ENCODE data around the gene TRPV4. TPM values are rescaled to one million over a fixed set of nuclear protein-coding genes. Genes with fewer than 3 reads are reported as not detected.

The TRPV4 gene
- total RNA-seq, 4 donors from 2014 or later = 2.8 to 7.5 (median 4.8) TPM

DNA sequence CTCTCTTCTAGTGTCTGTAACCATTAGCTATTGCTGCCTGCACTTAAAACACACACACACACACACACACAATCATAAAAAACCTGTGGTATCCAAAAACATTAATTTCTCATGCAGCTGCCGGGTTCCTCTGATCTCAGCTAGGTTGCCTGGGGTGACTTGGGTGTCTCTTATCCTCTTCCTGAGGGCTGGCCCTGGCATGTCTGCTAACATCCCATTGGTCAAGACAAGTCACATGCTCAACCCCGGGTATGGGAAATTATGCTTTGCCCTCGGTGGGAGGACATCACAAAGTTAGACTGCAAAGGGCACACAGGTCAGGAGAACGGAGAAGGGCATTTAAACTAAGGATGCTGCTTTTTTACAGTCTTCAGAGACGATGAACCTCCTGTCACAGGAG is 55.7 kb downstream of the TRPV4 start:
- Histone ChIP-seq H3K9me3 (peaks cover 0 to 12% (median 3%) of the 10 kb centered on the region in 3 donors), H3K27ac (no peak overlapping the region), H3K4me1 (peaks cover 0 to 15% (median 6%) of the 10 kb centered on the region in 3 donors), H3K36me3 (no peaks in the 10 kb centered on the region), H3K27me3 (peaks cover 0 to 3% (median 0%) of the 10 kb centered on the region in 4 donors), H3K4me3 (no peak overlapping the region)
- DNase-seq = no peak
- 26 to 31% methylated on average over 4 to 5 of the region's 5 CpGs for WGBS, 2 donors
- TF ChIP-seq POLR2A (IDR thresholded peaks at IDR 0.05) (no peak), CTCF (IDR thresholded peaks at IDR 0.05) (no peak)
- intact Hi-C loops (cut with DNase I) = loop anchor here (10.0 kb wide), 1 partner anchor 353 kb away; no protein-coding TSS in a partner anchor

- H3K9me3 ChIP-seq = peaks cover 0 to 12% (median 3%) of the 10 kb centered on the region in 3 donors
- no peak for DNase-seq
- peaks cover 0 to 15% (median 6%) of the 10 kb centered on the region in 3 donors for H3K4me1 ChIP-seq
- H3K4me3 ChIP-seq = no peak overlapping the region
- TF ChIP-seq CTCF (IDR thresholded peaks at IDR 0.05) (no peak), POLR2A (IDR thresholded peaks at IDR 0.05) (no peak)
- H3K27ac ChIP-seq = no peak overlapping the region
- no peaks in the 10 kb centered on the region for H3K36me3 ChIP-seq
- intact Hi-C loops (cut with DNase I) = loop anchor here (10.0 kb wide), 1 partner anchor 352 kb away; no protein-coding TSS in a partner anchor
- 83 to 85% methylated on average over 9 of the region's 9 CpGs for WGBS, 2 donors
- peaks cover 0 to 3% (median 0%) of the 10 kb centered on the region in 4 donors for H3K27me3 ChIP-seq
Observed at GRCh38 chr12:109776624-109777023, 56.6 kb downstream of the TRPV4 start.

DNA sequence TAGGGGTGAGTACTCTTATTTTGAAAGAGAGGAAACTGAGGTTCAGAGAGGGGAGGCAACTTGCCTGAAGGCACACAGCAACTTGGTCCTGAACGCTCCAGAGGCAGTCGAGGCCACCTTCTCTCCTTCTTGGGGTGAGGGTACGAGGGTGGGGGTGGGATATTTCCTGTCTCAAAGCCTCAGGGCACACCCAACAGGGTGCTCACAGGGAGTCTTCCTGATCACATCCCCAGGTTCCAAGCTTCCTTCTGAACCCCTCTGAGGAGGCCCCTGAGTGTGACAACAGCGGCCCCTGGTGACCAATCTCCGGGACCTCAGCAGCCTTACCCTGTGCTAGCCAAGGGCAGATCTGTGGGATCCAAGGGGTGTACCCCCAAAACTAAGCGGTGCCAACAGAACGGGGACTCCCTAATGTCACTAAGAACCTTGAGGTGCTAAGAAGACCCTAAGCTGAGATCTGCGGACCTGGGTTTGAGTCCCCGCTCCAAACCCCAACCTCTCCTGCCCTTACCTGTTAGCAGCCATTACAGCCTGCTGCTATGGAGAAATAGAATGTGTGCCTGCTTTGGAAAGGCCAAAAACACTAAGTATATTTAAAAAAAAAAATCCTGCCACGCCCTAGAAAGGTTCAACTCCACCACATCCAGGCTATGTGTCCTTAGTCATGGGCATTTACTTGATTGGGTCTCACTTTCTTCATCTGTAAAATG is 57.9 kb downstream of the TRPV4 start:
- WGBS, 2 donors = 8 to 32% methylated on average over 4 to 6 of the region's 10 CpGs

DNA sequence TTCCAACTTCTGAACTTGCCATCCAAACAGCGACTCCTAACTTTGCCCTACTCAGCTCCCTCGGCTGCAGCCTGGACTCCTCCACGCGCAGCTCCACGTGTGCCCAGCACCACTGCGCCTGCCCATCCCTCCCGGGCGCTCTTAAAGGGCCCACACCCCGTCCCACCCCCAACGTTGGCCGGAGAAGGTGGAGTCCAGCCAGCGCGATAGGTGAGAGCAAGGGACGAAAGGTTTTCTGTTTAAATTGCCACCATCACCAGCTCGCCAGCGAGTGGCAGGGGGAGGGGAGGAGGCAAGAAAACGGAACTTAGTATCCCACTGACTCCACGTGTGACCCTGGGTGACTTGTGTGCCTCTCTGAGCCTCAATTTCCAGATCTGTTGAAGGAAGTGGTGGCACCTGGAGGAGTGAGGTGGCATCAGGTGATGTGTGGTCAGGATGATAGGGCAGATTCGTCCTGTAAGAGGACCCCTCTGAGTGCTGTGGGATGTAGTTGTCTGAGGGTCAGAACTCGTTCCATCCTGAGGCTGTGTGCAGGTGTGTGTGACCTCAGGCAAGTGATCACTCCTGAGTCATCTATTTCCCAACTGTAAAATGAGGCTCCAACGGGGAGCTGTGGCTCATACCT is 59.7 kb downstream of the TRPV4 start:
- WGBS, 2 donors = 17 to 19% methylated on average over 3 to 15 of the region's 21 CpGs
- TF ChIP-seq CTCF (IDR thresholded peaks at IDR 0.05) = no peak
- TF ChIP-seq POLR2A (IDR thresholded peaks at IDR 0.05) = no peak
- DNase-seq = no peak
- H3K36me3 ChIP-seq = no peaks in the 10 kb centered on the region
- H3K4me1 ChIP-seq = peaks cover 0 to 15% (median 6%) of the 10 kb centered on the region in 3 donors
- intact Hi-C loops (cut with DNase I) = loop anchor here (5.0 to 10.0 kb wide), 3 partner anchors 176 to 349 kb away; no protein-coding TSS in a partner anchor
- no peak overlapping the region for H3K27ac ChIP-seq
- peaks cover 0 to 2% (median 0%) of the 10 kb centered on the region in 3 donors for H3K9me3 ChIP-seq
- peaks cover 0 to 3% (median 0%) of the 10 kb centered on the region in 4 donors for H3K27me3 ChIP-seq
- peak overlapping the region in 1 of 4 donors; percentile 38 for H3K4me3 ChIP-seq

More for the DNA sequence above, 57.9 kb downstream of the TRPV4 start:
- Histone ChIP-seq H3K9me3 (peaks cover 0 to 12% (median 3%) of the 10 kb centered on the region in 3 donors), H3K4me3 (no peak overlapping the region), H3K27ac (no peak overlapping the region), H3K27me3 (peaks cover 0 to 3% (median 0%) of the 10 kb centered on the region in 4 donors), H3K4me1 (peaks cover 0 to 15% (median 6%) of the 10 kb centered on the region in 3 donors), H3K36me3 (no peaks in the 10 kb centered on the region)
- no peak for DNase-seq
- TF ChIP-seq POLR2A (IDR thresholded peaks at IDR 0.05) (no peak), CTCF (IDR thresholded peaks at IDR 0.05) (peak; percentile 73 to 88 (median 82))
- intact Hi-C loops (cut with DNase I) = loop anchor here (10.0 kb wide), 1 partner anchor 351 kb away; no protein-coding TSS in a partner anchor

Data from esophagus squamous epithelium (tissue), 5 donors.